ENCODE data around the gene FGFR2. TPM values are rescaled to one million over a fixed set of nuclear protein-coding genes. Genes with fewer than 3 reads are reported as not detected.
A peak's percentile ranks its signal among the peaks of the same experiment; 100 is the strongest.
"Not testable (repeated sequence)": the region's sequence is repeated elsewhere in the genome, so short reads cannot be mapped to it uniquely, and the experiment has no call there.

Gene FGFR2
- total RNA-seq, 2 donors from 2014 or later, result 39.2 to 68.0 TPM

DNA sequence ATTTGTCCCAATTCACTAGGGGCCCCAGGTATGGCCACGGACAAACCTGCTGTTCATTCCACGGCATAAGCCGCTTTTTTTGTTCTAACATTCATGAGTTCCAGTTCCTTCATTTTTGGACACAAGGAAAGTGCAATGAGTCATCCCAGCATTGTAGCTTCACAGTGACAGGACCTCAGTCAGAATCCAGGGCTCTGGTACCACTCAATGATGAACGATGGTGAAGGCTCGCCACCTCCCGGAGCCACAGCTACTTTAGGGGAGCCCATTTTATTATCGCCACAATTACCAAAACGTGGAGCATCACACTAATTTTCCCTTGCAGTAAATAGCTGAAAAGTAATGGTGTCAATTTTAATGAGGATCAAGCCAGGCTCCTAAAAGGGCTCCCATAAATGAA is 62.9 kb downstream of the FGFR2 start:
- no peak for DNase-seq
- intact Hi-C loops (cut with DNase I, micrococcal nuclease), result no loop called here
- no peak for ATAC-seq

DNA sequence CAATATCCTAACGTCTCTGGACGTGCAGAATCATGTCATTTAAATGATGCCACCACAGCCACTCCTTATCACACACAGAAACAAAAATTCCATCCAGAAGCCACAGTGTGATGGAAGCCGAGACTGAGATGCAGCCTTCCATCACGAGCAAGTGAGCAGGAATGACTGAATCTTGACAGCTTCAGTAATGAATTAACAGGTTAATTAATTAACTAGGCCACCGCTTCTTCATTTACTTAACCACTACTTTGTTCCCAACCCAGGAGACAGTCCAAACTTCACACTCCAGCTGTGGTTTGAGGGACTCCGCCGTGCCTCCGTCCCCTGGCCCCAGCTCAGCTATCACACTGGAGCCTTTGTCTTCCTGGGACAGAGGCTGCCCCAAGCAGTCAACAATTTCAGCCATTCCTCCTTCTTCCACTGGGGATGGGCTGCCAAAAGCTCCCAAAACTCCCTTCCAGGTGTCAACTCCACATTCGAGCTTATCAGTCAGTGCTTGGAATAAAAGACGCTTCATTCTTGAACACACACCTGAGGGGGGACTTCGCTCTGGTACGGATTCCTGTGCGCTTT is 65.9 kb downstream of the FGFR2 start:
- DNase-seq (no peak), ATAC-seq (no peak)
- intact Hi-C loops (cut with DNase I, micrococcal nuclease), result no loop called here

DNA sequence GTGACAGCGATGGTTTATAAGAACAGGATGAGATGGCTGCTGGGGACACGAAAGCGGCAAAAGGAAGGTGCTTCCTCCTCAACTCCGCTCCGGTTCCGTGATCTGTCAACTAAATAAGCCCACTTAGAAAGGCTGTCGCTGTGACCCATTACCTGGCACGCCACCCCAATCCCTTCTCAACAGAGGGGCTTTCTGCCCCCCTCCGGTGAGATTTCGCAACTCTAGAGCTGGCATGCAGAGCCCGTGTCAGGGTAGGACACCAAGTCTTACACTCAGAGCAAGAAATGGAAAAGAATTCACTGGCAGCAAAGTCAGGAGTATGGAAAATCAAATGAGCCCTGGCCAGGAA is 66.4 kb downstream of the FGFR2 start:
- ATAC-seq (no peak), DNase-seq (no peak)
- intact Hi-C loops (cut with DNase I, micrococcal nuclease), result no loop called here

DNA sequence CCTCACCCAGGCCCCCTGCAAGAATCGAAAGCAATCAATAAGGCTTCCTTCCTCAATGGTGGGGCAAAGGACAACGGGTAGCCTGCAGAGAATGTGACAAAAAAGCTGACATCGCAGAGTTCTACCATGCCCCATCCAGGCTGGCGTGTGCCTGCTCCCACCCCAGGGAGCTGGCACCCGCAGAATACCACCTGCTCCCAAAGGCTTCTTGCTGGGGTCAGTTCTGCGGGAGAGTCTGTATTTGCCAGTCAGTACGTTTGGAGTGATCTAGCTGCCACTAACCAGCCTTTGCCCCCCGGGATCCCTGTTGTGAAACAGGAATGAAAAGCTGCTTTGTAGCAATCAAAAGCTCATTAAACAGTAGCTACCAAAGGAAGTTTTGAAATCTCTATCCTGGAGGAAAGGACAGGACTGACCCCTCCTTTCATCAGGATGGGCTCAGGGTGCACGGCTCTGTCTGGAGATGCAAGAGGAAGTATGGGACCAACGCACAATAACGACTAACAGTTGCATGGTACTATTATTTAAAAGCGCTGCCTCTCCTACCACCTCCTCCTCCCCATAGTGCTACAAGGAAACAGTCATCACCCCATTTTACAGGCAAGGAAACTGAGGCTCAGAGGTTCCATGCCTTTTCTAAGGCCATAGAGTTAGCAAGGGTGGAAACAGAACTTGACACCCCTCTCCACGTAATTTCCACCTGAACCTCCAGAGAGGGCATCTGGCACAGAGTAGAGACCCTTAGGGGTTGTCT is 67.0 kb downstream of the FGFR2 start:
- no peak for DNase-seq

DNA sequence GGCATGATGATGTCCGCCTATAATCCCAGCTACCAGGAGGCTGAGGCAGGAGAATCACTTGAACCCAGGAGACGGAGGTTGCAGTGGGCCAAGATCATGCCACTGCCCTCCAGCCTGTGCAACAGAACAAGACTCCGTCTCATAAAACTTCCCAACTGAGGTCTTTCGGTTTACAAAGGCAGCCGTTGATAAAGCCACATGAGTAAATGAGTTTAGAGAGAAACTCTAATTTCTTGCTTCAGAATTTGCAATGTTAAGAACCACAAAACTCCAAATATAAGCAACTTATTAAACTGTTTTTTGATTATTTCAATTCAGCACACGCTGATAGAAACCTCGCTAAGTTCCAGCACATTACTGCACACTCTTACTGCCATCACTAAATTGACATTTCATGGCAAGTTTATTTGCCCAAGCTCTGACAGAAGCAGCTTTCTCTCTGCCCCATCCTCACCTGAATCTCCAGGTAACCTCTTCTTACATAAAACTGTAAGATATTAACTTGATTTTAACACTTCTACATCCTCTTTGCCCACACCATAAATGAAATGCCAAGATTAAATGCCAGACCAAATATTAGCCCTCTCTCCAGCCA is 67.7 kb downstream of the FGFR2 start:
- intact Hi-C loops (cut with DNase I, micrococcal nuclease), result no loop called here
- no peak for DNase-seq
- ATAC-seq, result no peak

More for the DNA sequence above, 67.0 kb downstream of the FGFR2 start:
- intact Hi-C loops (cut with DNase I, micrococcal nuclease), result no loop called here
- no peak for ATAC-seq

DNA sequence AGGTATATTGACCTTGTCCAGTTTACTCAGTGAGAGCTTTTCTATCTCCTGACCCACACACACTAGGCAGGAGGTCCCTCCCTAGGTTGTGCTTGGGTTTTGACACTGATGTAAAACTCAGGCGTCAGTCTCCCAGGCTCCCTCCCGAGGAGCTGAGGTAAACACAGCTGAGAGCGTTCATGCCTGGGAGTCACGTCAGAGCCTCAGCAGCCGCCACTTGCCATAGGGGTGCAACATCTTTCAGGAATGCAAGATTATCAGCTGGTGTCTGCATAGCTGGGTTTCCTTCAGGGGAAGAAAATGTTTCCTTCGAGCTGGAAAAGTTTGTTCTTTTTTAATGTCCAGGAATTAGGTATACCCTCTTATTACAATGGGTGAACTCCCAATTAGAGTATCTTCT is 70.6 kb downstream of the FGFR2 start:
- ATAC-seq, result no peak
- intact Hi-C loops (cut with DNase I, micrococcal nuclease), result no loop called here
- DNase-seq, result no peak

DNA sequence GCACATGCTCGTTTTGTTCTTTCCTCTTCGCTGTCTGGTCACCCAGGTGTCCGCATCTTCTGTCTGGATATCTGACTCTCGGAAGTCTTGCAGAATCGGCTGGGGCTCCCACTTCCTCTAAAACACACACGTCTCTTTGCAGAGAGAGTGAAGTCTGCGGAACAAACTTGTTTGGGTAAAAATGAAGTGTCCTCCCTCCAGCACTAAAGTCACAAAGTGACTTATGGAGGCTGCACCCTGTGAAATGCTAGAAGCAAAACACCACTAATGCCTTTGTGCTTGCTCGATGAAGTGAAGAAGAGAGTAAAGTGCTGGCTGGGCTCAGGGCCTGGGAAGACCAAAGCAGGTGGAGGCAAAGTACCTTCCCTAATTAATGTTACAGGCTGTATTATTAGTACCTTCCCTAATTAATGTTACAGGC is 71.4 kb downstream of the FGFR2 start:
- intact Hi-C loops (cut with DNase I, micrococcal nuclease), result no loop called here
- DNase-seq (no peak), ATAC-seq (no peak)

DNA sequence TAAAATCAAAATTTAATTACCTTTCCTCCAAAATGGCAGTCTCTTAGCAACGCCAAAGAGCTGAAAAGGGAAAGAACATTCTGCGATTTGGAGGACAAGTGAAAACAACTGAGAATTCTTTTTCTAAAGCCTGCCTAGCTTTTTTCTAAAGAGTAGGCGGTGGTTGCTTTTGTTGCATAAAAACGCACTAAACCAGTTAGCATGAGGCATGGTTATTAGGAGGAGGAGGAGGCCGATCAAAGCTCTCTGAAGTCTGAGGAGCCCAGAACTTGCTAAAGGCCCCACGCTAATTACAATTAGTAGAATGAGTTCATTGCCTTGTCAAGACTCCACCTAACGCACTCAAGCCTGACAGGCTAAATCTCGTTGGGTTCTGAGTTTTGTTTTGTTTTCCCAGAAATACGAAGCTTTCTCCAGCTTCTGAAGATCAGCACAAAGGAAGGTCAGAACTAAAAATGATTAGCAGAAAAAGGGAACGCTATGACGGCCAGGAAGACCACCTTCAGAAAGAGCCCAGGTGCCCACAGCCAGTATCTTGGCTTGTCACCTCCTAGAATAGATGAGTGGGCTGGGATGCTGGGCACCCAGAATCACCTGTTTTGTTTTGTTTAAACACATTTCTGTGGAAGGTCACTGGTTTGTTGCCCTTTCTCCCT is 72.0 kb downstream of the FGFR2 start:
- intact Hi-C loops (cut with DNase I, micrococcal nuclease), result no loop called here
- no peak for DNase-seq
- ATAC-seq, result no peak

DNA sequence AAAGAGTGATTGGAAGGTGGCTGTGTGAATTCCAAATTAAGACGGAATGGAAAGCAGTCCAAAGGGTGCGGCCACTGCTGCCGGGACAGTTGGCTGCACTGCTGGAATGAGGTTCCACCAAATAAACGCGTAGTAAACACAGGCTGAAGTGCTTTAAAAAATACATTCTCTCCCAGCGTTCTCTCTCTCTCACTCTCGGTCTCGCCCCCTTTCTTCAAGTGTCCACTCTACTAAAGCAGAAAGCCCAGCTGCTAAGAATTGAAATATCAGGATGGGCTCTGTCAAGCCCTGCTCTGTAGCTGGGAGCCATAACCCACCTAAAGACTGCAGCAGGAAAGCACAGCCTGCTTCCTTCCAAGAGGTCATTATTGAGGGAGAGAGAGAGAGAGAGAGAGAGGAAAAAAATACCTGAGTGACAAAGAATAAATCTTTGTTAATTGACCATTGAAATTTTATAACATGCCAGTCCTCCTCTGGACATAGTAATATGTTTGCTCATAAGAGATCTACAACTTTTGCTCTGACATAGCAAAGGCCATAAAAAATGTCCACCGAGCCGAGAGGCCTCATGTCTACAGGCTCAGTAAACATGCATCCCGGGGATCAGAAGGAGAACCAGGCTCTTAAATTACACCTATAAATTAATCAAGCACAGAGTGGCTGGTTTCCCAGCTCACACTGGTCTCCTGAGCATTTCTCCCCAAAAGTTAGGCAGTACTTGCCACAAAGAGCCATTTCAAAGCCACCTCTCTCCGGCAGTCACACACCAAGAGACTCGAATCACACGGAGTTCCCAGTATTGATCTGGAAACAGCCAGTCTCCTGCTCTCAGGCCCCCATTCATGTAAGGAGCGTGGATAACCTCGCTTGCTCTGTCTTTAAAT is 72.8 kb downstream of the FGFR2 start:
- peak; percentile 63 for ATAC-seq
- intact Hi-C loops (cut with DNase I, micrococcal nuclease), result no loop called here
- peak in 1 of 2 donors; percentile 29 for DNase-seq

DNA sequence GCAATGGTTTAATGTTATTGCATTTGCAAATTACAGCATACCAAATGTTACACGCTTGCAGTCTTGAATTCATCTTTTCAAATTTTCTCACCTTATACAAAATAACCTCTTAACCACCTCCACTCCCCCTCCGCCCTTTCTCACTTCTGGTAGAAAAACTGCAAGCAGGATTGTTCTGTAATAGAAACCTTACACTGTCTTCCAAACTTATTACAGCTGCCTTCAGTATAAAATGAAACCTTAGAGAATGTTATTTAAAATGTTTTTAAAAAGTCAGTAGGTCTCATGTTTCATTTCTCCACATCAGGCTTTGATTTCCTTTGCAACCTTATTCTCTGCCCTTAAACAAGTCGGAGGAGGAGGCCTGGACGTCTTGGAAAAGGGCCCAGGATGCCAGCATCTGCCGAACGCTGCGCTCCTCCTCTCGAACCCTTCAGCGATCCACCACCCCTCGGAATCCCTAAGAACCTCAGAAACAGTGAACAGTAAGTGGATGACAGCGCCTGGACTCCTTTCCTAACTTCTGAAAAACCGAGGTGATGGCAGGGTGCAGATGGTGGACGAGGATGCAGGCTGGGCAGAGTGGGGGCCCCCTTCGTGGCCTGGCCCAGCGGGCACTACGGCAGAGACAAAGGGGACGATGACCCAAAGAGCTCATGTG is 74.0 kb downstream of the FGFR2 start:
- DNase-seq, result peak in 1 of 2 donors; percentile 15
- intact Hi-C loops (cut with DNase I, micrococcal nuclease), result no loop called here
- no peak for ATAC-seq

DNA sequence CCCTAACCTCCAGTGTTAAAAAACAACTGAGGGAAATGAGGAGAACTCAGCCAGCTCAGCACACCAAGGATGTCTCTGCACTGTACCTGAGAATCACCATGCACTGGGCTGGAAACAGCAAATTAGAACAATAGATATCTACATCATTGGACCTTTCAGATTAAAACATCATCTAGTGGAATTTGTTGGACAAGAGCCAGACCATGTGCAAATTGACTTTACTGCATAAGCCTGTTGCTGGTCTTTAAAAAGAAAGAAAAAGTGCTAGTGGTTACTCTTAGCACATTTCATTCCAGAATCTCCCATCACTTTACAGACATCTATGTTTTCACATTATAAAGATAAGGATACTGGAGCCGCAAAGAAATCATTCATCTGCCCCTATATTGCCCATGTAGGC is 75.4 kb downstream of the FGFR2 start:
- DNase-seq, result no peak
- intact Hi-C loops (cut with DNase I, micrococcal nuclease), result no loop called here
- no peak for ATAC-seq

DNA sequence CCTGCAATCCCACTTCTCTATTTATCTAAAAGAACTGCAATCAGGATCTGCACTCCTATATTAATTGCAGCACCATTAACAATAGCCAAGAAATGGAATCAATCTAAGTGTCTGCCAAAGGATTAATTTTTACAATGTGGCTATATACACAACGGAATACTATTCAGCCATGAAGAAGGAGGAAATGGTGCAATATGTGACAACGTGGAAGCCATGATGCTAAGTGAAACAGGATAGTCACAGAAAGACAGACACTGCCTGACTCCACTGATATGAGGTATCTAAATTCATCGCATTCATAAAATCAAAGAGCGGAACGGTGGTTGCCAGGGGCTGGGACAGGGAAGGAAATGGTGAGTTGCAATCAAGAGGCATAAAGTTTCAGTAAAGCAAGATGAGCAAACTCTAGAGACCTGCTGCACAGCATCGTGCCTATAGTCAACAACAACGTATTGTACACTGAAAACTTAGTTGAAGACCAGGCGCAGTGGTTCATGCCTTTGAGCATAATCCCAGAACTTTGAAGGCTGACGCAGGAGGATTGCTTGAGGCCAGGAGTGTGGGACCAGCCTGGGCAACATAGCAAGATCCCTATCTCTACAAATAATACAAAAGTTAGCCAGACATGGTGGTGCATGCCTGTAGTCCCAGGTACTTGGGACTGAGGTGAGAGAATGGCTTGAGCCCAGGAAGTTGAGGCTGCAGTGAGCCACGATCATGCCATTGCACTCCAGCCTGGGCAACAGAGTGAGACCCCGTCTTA is 76.3 kb downstream of the FGFR2 start:
- no peak for ATAC-seq
- no peak for DNase-seq
- intact Hi-C loops (cut with DNase I, micrococcal nuclease), result no loop called here

DNA sequence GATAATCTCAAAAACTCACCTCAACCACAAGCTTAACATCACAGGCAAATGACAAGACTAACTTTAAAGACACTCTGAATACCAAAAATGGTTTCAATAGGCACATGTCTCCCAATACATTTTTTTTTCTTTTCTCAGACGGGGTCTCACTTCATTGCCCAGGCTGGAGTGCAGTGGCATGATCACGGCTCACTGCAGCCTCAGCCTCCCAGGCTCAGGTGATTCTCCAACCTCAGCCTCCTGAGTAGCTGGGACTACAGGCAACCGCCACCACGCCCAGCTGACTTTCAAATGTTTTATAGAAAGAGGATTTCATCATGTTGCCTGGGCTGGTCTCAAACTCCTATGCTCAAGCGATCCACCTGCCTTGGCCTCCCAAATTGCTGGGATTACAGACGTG is 77.7 kb downstream of the FGFR2 start:
- DNase-seq; ATAC-seq; intact Hi-C loops (cut with DNase I, micrococcal nuclease): not testable (repeated sequence)

DNA sequence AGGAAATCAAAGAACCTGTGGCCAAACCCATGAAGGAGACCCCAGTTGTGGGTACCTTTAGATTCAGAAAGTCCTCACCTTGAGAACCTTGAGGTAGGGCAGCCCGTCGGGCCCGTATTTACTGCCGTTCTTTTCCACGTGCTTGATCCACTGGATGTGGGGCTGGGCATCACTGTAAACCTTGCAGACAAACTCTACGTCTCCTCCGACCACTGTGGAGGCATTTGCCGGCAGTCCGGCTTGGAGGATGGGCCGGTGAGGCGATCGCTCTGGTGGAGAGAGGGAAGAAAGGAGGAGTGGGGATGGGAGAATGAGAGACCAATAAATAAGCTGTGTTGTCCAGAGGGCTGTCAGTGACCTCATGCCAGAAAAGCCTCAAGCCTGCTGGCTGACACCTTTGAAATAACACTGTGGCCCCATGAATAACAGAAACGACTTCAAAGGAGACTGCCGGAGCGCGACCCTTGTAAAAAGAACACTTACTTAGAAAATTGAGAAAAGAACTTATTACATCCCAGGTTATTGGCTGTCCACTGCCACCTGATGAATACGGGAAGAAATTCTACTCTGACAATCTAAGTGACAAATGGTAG is 78.2 kb downstream of the FGFR2 start:
- intact Hi-C loops (cut with DNase I, micrococcal nuclease), result no loop called here

DNA sequence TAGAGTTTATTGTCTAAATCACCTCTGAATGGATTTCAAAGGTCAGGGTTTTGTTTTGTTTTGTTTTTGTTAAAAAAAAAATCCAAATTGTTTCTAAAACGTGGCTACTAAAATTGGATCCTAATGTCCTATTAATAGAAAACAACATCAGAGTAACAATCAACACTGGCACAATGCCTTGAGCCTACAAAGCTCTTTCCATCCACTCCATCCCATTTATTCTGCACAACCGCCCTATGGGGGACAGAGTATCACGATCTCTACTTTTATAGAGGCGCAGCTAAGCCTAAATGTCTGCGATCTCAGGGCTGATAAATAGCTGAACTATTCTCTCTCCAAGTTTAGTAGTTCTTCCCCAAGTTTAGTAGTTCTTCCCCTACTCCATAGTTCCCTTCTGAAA is 78.8 kb downstream of the FGFR2 start:
- intact Hi-C loops (cut with DNase I, micrococcal nuclease), result no loop called here
- ATAC-seq (no peak), DNase-seq (no peak)

More for the DNA sequence above, 78.2 kb downstream of the FGFR2 start:
- ATAC-seq, result no peak
- DNase-seq, result no peak

DNA sequence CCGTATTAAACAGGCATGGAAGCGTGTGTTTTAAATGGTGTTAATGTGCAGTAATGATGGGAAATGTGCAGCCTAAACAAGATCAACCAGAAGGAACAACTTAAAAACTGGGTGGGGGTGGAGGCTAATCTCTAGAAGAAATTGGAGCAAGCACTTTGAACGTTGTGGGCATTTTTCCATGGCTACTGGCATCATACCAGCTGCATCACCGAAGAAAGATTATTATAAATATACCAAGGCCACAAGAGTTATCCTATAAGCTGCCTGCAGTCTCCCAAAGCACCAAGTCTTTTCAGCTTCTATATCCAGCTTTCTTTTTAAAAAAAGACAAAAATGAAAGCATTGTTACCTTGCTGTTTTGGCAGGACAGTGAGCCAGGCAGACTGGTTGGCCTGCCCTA is 79.9 kb downstream of the FGFR2 start:
- no peak for DNase-seq
- ATAC-seq, result no peak
- intact Hi-C loops (cut with DNase I, micrococcal nuclease), result no loop called here

DNA sequence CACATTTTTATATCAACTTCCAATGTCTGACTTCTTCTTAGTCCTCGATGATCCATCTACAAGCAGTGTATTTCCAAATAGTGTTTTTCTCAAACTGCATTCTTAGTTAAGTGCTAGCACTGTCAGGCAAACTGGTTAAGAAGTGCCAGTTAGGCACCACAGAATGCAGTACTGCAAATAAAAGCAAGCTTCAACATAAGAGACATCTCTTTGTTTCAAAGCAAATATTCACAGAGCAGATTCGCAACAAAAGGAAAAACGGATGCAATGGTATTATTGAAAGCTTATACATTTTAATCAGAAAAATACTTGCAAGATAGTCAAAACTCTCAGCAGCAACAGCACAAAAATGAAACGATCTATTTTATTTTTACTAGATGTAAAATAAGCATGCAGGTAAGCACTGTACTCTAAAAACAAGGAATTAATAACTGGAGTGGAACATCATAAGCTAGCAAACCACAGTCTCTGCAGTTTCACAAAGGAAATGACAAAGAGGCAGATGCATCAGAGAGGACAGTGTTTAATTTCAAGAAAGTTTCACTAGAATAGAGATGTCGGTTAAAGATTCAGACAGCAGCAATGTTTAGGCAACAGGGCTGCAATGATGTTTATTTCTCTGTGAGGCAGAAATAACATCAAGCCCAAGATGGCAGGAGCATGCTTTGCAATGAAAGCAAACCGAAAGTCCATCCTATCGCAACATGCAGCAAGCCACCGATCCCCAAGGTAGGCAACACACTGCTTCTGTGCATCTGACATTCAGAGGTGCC is 82.0 kb downstream of the FGFR2 start:
- ATAC-seq, result no peak
- intact Hi-C loops (cut with DNase I, micrococcal nuclease), result no loop called here
- DNase-seq, result no peak
